Measurements from ENCODE around the gene UBAC2.

The UBAC2 gene

GRCh38 chr13:99200432-99201167 lies at the start of gene UBAC2:
TSS of gene UBAC2 (plus strand) at chr13:99200854. CDS start at chr13:99200909, 55 bp downstream.
- TF ChIP-seq POU6F1 (CRISPR knock-in tag; IDR thresholded peaks at IDR 0.05; ENCODE audit: borderline replicate concordance, low read depth), result no peak
- no peak for TF ChIP-seq ZNF8 (CRISPR knock-in tag; IDR thresholded peaks at IDR 0.05)
- peak; percentile 63; the same call in 1 of the 2 replicates for TF ChIP-seq ZFP3 (CRISPR knock-in tag; IDR thresholded peaks at IDR 0.05)
- TF ChIP-seq CSRNP3 (CRISPR knock-in tag; IDR thresholded peaks at IDR 0.05), result 0 out of 2 replicates have a peak, but pooled peaks have one; percentile 17
- no peak for TF ChIP-seq TOX (CRISPR knock-in tag; IDR thresholded peaks at IDR 0.05; ENCODE audit: borderline replicate concordance)
- peak; percentile 90 for TF ChIP-seq GLIS3 (CRISPR knock-in tag; IDR thresholded peaks at IDR 0.05)
- ATAC-seq, result peak; percentile 92

- TF ChIP-seq OSR1 (CRISPR knock-in tag; IDR thresholded peaks at IDR 0.05) (0 out of 2 replicates have a peak, but pooled peaks have one; percentile 14), ISL1 (CRISPR knock-in tag; IDR thresholded peaks at IDR 0.05) (no peak), TOX (CRISPR knock-in tag; IDR thresholded peaks at IDR 0.05; ENCODE audit: borderline replicate concordance) (no peak), ZNF8 (CRISPR knock-in tag; IDR thresholded peaks at IDR 0.05) (no peak), ZNF565 (CRISPR knock-in tag; conservative IDR thresholded peaks at IDR 0.05; ENCODE audit: low read depth) (no peak), CSDC2 (CRISPR knock-in tag; IDR thresholded peaks at IDR 0.05) (no peak), CREB5 (CRISPR knock-in tag; IDR thresholded peaks at IDR 0.05; ENCODE audit: low read depth) (no peak)
- peak; percentile 80 for ATAC-seq
Observed at GRCh38 chr13:99151516-99151915, 49.1 kb upstream of the UBAC2 start.

- TF ChIP-seq PATZ1 (CRISPR knock-in tag; IDR thresholded peaks at IDR 0.05; ENCODE audit: borderline replicate concordance) (no peak), TSHZ2 (CRISPR knock-in tag; IDR thresholded peaks at IDR 0.05) (no peak), ESRRG (CRISPR knock-in tag; IDR thresholded peaks at IDR 0.05) (no peak), CSDC2 (CRISPR knock-in tag; IDR thresholded peaks at IDR 0.05) (no peak), PPARA (CRISPR knock-in tag; IDR thresholded peaks at IDR 0.05; ENCODE audit: borderline replicate concordance) (no peak), OSR1 (CRISPR knock-in tag; IDR thresholded peaks at IDR 0.05) (no peak), ZNF70 (CRISPR knock-in tag; IDR thresholded peaks at IDR 0.05) (no peak), ZNF565 (CRISPR knock-in tag; conservative IDR thresholded peaks at IDR 0.05; ENCODE audit: low read depth) (no peak)
Observed at GRCh38 chr13:99153219-99153618, 47.4 kb upstream of the UBAC2 start.

GRCh38 chr13:99154064-99154463 lies 46.6 kb upstream of the UBAC2 start:
- no peak for ATAC-seq
- TF ChIP-seq ESRRG (CRISPR knock-in tag; IDR thresholded peaks at IDR 0.05) (no peak), ARNTL (CRISPR knock-in tag; IDR thresholded peaks at IDR 0.05; ENCODE audit: borderline replicate concordance, low read depth) (no peak), TCF4 (CRISPR knock-in tag; IDR thresholded peaks at IDR 0.05; ENCODE audit: borderline replicate concordance) (no peak), ZNF565 (CRISPR knock-in tag; conservative IDR thresholded peaks at IDR 0.05; ENCODE audit: low read depth) (no peak), POU6F1 (CRISPR knock-in tag; IDR thresholded peaks at IDR 0.05; ENCODE audit: borderline replicate concordance, low read depth) (no peak), ZNF70 (CRISPR knock-in tag; IDR thresholded peaks at IDR 0.05) (no peak), RARB (CRISPR knock-in tag; IDR thresholded peaks at IDR 0.05) (no peak), OSR1 (CRISPR knock-in tag; IDR thresholded peaks at IDR 0.05) (no peak), PPARA (CRISPR knock-in tag; IDR thresholded peaks at IDR 0.05; ENCODE audit: borderline replicate concordance) (no peak), ZNF8 (CRISPR knock-in tag; IDR thresholded peaks at IDR 0.05) (no peak), ZFP30 (CRISPR knock-in tag; IDR thresholded peaks at IDR 0.05) (no peak), TSHZ2 (CRISPR knock-in tag; IDR thresholded peaks at IDR 0.05) (no peak)

More at GRCh38 chr13:99153219-99153618, 47.4 kb upstream of the UBAC2 start:
- no peak for ATAC-seq
